HepG2 (cell line): Measurements from ENCODE around the gene TOM1L2. TPM values are rescaled to one million over a fixed set of nuclear protein-coding genes. Genes with fewer than 3 reads are reported as not detected.

ENCODE experiments used
- AKNA ChIP-seq: sonication (generic); formaldehyde crosslinking; IDR thresholded peaks from 2 replicates; pipeline ENCODE4 v1.4.0; 2020; ENCODE audit warnings: missing genetic modification reagents, borderline replicate concordance
- CCDC6 ChIP-seq: sonication (generic); formaldehyde crosslinking; IDR thresholded peaks from 2 replicates; pipeline ENCODE4 v1.8.1; 2022; ENCODE audit warnings: mild to moderate bottlenecking, missing genetic modification reagents, moderate library complexity
- CEBPG ChIP-seq: IDR thresholded peaks from 2 replicates; pipeline ENCODE4 v1.6.1; 2016
- FOXP1 ChIP-seq, 2 experiments: fragments of 450-650 bp in 1 of 2; IDR thresholded peaks; 2 replicates each; pipeline ENCODE4 v1.6.1; 2017 to 2018; ENCODE audit warnings: antibody characterized with exemption in 1 of 2
- IRF2 ChIP-seq: IDR thresholded peaks from 2 replicates; pipeline ENCODE4 v1.6.1; 2018; ENCODE audit warnings: missing genetic modification reagents, missing compliant biosample characterization
- NAIF1 ChIP-seq: sonication (generic); formaldehyde crosslinking; IDR thresholded peaks from 2 replicates; pipeline ENCODE4 v1.5.0; 2020; ENCODE audit warnings: mild to moderate bottlenecking, missing genetic modification reagents, borderline replicate concordance
- NCOR1 ChIP-seq: fragments of 200-600 bp; sonication (generic); IDR thresholded peaks from 2 replicates; pipeline ENCODE4 v1.7.0; 2017; ENCODE audit warnings: antibody characterized with exemption, low read length, borderline replicate concordance
- ZBTB1 ChIP-seq: sonication (generic); formaldehyde crosslinking; IDR thresholded peaks from 2 replicates; pipeline ENCODE4 v1.4.0; 2020; ENCODE audit warnings: missing genetic modification reagents, borderline replicate concordance
- ZHX2 ChIP-seq, 2 experiments: sonication (generic) in 1 of 2; formaldehyde crosslinking in 1 of 2; IDR thresholded peaks; 2 replicates each; pipeline versions ENCODE4 v1.6.1 to v1.9.0; 2014 to 2022; ENCODE audit warnings: antibody characterized with exemption in 1 of 2, borderline replicate concordance in 1 of 2, inconsistent platforms in 1 of 2, low read depth in 1 of 2, missing genetic modification reagents in 1 of 2
- ZNF317 ChIP-seq: sonication (generic); formaldehyde crosslinking; IDR thresholded peaks from 2 replicates; pipeline ENCODE4 v1.5.0; 2020; ENCODE audit warnings: mild to moderate bottlenecking, missing genetic modification reagents
- ZNF446 ChIP-seq: sonication (generic); formaldehyde crosslinking; IDR thresholded peaks from 2 replicates; pipeline ENCODE4 v1.5.0; 2020; ENCODE audit warnings: mild to moderate bottlenecking, missing genetic modification reagents
- ZNF512B ChIP-seq: sonication (generic); formaldehyde crosslinking; IDR thresholded peaks from 2 replicates; pipeline ENCODE4 v1.5.1; 2020; ENCODE audit warnings: missing genetic modification reagents, mild to moderate bottlenecking, borderline replicate concordance
- ZNF629 ChIP-seq: sonication (generic); formaldehyde crosslinking; conservative IDR thresholded peaks from 2 replicates; pipeline ENCODE4 v1.5.0; 2020; ENCODE audit warnings: missing genetic modification reagents
- ZNF83 ChIP-seq: sonication (generic); formaldehyde crosslinking; IDR thresholded peaks from 2 replicates; pipeline ENCODE4 v1.4.0; 2020; ENCODE audit warnings: missing genetic modification reagents, mild to moderate bottlenecking, borderline replicate concordance
- polyA plus RNA-seq, 8 experiments: library from polyadenylated mRNA; depleted of rRNA in 3 of 8; stranded (reverse) in 7 of 8; unstranded in 1 of 8; fragments of >200 nt; fragmentation: Illumina TruSeq in 4 of 8; extraction: Trizol in 4 of 8; gene quantifications; 2 replicates each; pipeline versions ENCODE4 v1.2.1 to v1.2.3, GENCODE V29; 2011 to 2016; ENCODE audit warnings: low read depth in 4 of 8, missing spikeins in 1 of 8, mixed read lengths in 1 of 8; ENCODE audit not compliant: insufficient read depth in 1 of 8
- total RNA-seq, 5 experiments: library from RNA; depleted of rRNA; stranded (reverse); fragments of >200 nt; fragmentation: Illumina TruSeq; extraction: Trizol; gene quantifications; 2 replicates each; pipeline ENCODE4 v1.2.3, GENCODE V29; 2016; ENCODE audit warnings: low read depth in 1 of 5

The TOM1L2 gene
- total and polyA plus RNA-seq, 2 of the 13 experiments (the other 11 are each of a cell fraction or from before 2014, with no cell fraction given), result 4.7 to 7.4 TPM

DNA sequence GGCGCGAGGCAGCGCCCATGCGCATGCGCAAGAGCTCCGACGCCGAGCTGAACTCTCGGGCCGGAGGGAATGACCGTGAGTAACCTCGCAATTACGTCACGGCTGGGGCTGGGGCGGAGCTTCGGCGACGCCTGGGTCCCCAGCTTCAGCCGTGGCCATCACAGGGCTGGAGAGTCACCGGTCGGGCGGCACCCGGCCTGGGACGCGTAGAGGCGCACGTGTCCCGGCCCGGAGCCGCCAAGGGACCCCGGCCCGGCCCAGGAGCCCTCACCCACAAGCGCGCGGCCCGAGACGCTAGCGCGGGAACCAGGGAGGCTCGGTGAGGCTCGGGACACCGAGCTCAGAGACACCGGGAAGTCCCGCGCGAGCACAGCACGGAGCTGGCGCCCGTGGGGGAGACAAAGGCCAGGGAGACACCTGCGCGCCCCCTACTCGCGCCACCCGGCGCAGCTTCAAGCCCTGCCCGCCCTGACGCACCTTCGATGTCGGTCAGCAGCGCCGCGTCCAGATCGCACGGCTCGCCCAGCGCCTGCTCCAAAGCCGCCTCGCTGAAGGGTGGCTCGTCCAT is 135.9 kb downstream of the TOM1L2 start (continued):
- TF ChIP-seq ZNF83 (CRISPR knock-in tag), result 0 out of 2 replicates have a peak, but pooled peaks have one; percentile 17
- TF ChIP-seq NAIF1 (CRISPR knock-in tag), result no peak; the same call in 1 of the 2 replicates
- TF ChIP-seq CCDC6 (CRISPR knock-in tag), result peak; percentile 85
- peak; percentile 96 for TF ChIP-seq ZNF446 (CRISPR knock-in tag)
- TF ChIP-seq ZNF629 (CRISPR knock-in tag), result no peak
- peak; percentile 67; the same call in 1 of the 2 replicates for TF ChIP-seq AKNA
- peak; percentile 38; the same call in 1 of the 2 replicates for TF ChIP-seq NCOR1
- TF ChIP-seq IRF2 (CRISPR knock-in tag), result peak; percentile 66
- TF ChIP-seq ZNF512B (CRISPR knock-in tag), result no peak
- no peak for TF ChIP-seq ZHX2 (IDR thresholded peaks at IDR 0.05; ENCODE audit: low read depth)
- TF ChIP-seq ZHX2 (CRISPR knock-in tag; IDR thresholded peaks at IDR 0.05; ENCODE audit: borderline replicate concordance), result peak; percentile 88
- TF ChIP-seq ZBTB1 (CRISPR knock-in tag), result no peak
- peak; percentile 88 for TF ChIP-seq CEBPG
- peak; percentile 75; the same call in 1 of the 2 replicates for TF ChIP-seq ZNF317 (CRISPR knock-in tag)
- TF ChIP-seq FOXP1 (IDR thresholded peaks at IDR 0.05), result no peak
- 0 out of 2 replicates have a peak, but pooled peaks have one; percentile 16 for TF ChIP-seq FOXP1 (CRISPR knock-in tag; IDR thresholded peaks at IDR 0.05)
